Measurements from ENCODE around the gene ZFP57.
"Not testable (repeated sequence)": the region's sequence is repeated elsewhere in the genome, so short reads cannot be mapped to it uniquely, and the experiment has no call there.

ZFP57 gene

GRCh38 chr6:29667158-29667557 is 13.8 kb downstream of the ZFP57 start:
- Histone ChIP-seq H3K27me3 (ENCODE audit: control insufficient read depth, insufficient read depth, low read length) (peaks cover 12% of the 10 kb centered on the region; the same call in 1 of the 2 replicates), H3K27ac (ENCODE audit: low read depth, low read length) (peak overlapping the region; percentile 87)

GRCh38 chr6:29666826-29667130 is 14.2 kb downstream of the ZFP57 start:
- Histone ChIP-seq H3K9ac (ENCODE audit: low read length) (peak overlapping the region; percentile 81), H3K9me3 (ENCODE audit: control insufficient read depth, insufficient read depth, low read depth, low read length) (no peaks in the 10 kb centered on the region), H3K27ac (ENCODE audit: low read depth, low read length) (peak overlapping the region; percentile 87), H3K4me3 (ENCODE audit: low read depth, low read length) (peak overlapping the region; percentile 33), H3K4me1 (ENCODE audit: control insufficient read depth, insufficient read depth, low read length) (peaks cover 51% of the 10 kb centered on the region), H3K27me3 (ENCODE audit: control insufficient read depth, insufficient read depth, low read length) (peaks cover 12% of the 10 kb centered on the region; the same call in 1 of the 2 replicates), H3K36me3 (ENCODE audit: control insufficient read depth, insufficient read depth, low read length) (no peaks in the 10 kb centered on the region)

More at GRCh38 chr6:29667158-29667557, 13.8 kb downstream of the ZFP57 start:
- Histone ChIP-seq H3K4me3 (ENCODE audit: low read depth, low read length) (peak overlapping the region; percentile 33), H3K9ac (ENCODE audit: low read length) (peak overlapping the region; percentile 81), H3K4me1 (ENCODE audit: control insufficient read depth, insufficient read depth, low read length) (peaks cover 51% of the 10 kb centered on the region), H3K9me3 (ENCODE audit: control insufficient read depth, insufficient read depth, low read depth, low read length) (no peaks in the 10 kb centered on the region), H3K36me3 (ENCODE audit: control insufficient read depth, insufficient read depth, low read length) (no peaks in the 10 kb centered on the region)

- peaks cover 8% of the 10 kb centered on the region; the same call in 1 of the 2 replicates for H3K27me3 ChIP-seq (ENCODE audit: control insufficient read depth, insufficient read depth, low read length)
- H3K9ac ChIP-seq (ENCODE audit: low read length): peak overlapping the region; percentile 81
- no peaks in the 10 kb centered on the region for H3K36me3 ChIP-seq (ENCODE audit: control insufficient read depth, insufficient read depth, low read length)
- peaks cover 54% of the 10 kb centered on the region for H3K4me1 ChIP-seq (ENCODE audit: control insufficient read depth, insufficient read depth, low read length)
- peak overlapping the region; percentile 33 for H3K4me3 ChIP-seq (ENCODE audit: low read depth, low read length)
- no peaks in the 10 kb centered on the region for H3K9me3 ChIP-seq (ENCODE audit: control insufficient read depth, insufficient read depth, low read depth, low read length)
- peak overlapping the region; percentile 87 for H3K27ac ChIP-seq (ENCODE audit: low read depth, low read length)
Measured at GRCh38 chr6:29665942-29666825, 14.8 kb downstream of the ZFP57 start.

- Histone ChIP-seq H3K36me3 (ENCODE audit: control insufficient read depth, insufficient read depth, low read length) (no peaks in the 10 kb centered on the region), H3K27ac (ENCODE audit: low read depth, low read length) (peak overlapping the region; percentile 98), H3K4me1 (ENCODE audit: control insufficient read depth, insufficient read depth, low read length) (peaks cover 53% of the 10 kb centered on the region), H3K27me3 (ENCODE audit: control insufficient read depth, insufficient read depth, low read length) (no peaks in the 10 kb centered on the region; the same call in 1 of the 2 replicates), H3K9me3 (ENCODE audit: control insufficient read depth, insufficient read depth, low read depth, low read length) (no peaks in the 10 kb centered on the region), H3K4me3 (ENCODE audit: low read depth, low read length) (no peak overlapping the region), H3K9ac (ENCODE audit: low read length) (peak overlapping the region; percentile 56)
Measured at GRCh38 chr6:29663300-29664042, 17.5 kb downstream of the ZFP57 start.

- H3K4me3 ChIP-seq (ENCODE audit: low read depth, low read length): peak overlapping the region; percentile 4; the same call in 1 of the 2 replicates
- not testable (repeated sequence) for H3K27me3 ChIP-seq (ENCODE audit: control insufficient read depth, insufficient read depth, low read length); H3K36me3 ChIP-seq (ENCODE audit: control insufficient read depth, insufficient read depth, low read length); H3K9me3 ChIP-seq (ENCODE audit: control insufficient read depth, insufficient read depth, low read depth, low read length)
- H3K4me1 ChIP-seq (ENCODE audit: control insufficient read depth, insufficient read depth, low read length): peaks cover 41% of the 10 kb centered on the region
- H3K9ac ChIP-seq (ENCODE audit: low read length): peak overlapping the region; percentile 87
- peak overlapping the region; percentile 98 for H3K27ac ChIP-seq (ENCODE audit: low read depth, low read length)
Measured at GRCh38 chr6:29661502-29662141, 19.3 kb downstream of the ZFP57 start.

GRCh38 chr6:29661071-29661470 is 19.9 kb downstream of the ZFP57 start:
- H3K36me3 ChIP-seq (ENCODE audit: control insufficient read depth, insufficient read depth, low read length): no peaks in the 10 kb centered on the region
- H3K9me3 ChIP-seq (ENCODE audit: control insufficient read depth, insufficient read depth, low read depth, low read length): no peaks in the 10 kb centered on the region
- 0 out of 2 replicates have a peak overlapping the region, but pooled peaks have one; percentile 4 for H3K4me3 ChIP-seq (ENCODE audit: low read depth, low read length)
- H3K4me1 ChIP-seq (ENCODE audit: control insufficient read depth, insufficient read depth, low read length): peaks cover 41% of the 10 kb centered on the region
- H3K27ac ChIP-seq (ENCODE audit: low read depth, low read length): peak overlapping the region; percentile 98
- H3K9ac ChIP-seq (ENCODE audit: low read length): peak overlapping the region; percentile 87
- no peaks in the 10 kb centered on the region for H3K27me3 ChIP-seq (ENCODE audit: control insufficient read depth, insufficient read depth, low read length)

- Histone ChIP-seq H3K36me3 (ENCODE audit: control insufficient read depth, insufficient read depth, low read length) (no peaks in the 10 kb centered on the region), H3K4me1 (ENCODE audit: control insufficient read depth, insufficient read depth, low read length) (peaks cover 37% of the 10 kb centered on the region), H3K27me3 (ENCODE audit: control insufficient read depth, insufficient read depth, low read length) (no peaks in the 10 kb centered on the region)
Measured at GRCh38 chr6:29656798-29657197, 24.2 kb downstream of the ZFP57 start, which contains the start of gene MOG. MOG (plus strand) TSS chr6:29657092; CDS start chr6:29657210, 118 bp downstream.

GRCh38 chr6:29656157-29656556 is 24.8 kb downstream of the ZFP57 start:
- Histone ChIP-seq H3K4me3 (ENCODE audit: low read depth, low read length) (no peak overlapping the region), H3K27ac (ENCODE audit: low read depth, low read length) (no peak overlapping the region), H3K4me1 (ENCODE audit: control insufficient read depth, insufficient read depth, low read length) (peaks cover 38% of the 10 kb centered on the region), H3K9ac (ENCODE audit: low read length) (no peak overlapping the region), H3K9me3 (ENCODE audit: control insufficient read depth, insufficient read depth, low read depth, low read length) (no peaks in the 10 kb centered on the region), H3K36me3 (ENCODE audit: control insufficient read depth, insufficient read depth, low read length) (no peaks in the 10 kb centered on the region), H3K27me3 (ENCODE audit: control insufficient read depth, insufficient read depth, low read length) (no peaks in the 10 kb centered on the region)

More at GRCh38 chr6:29656798-29657197, 24.2 kb downstream of the ZFP57 start, which contains the start of gene MOG:
- no peaks in the 10 kb centered on the region for H3K9me3 ChIP-seq (ENCODE audit: control insufficient read depth, insufficient read depth, low read depth, low read length)
- 0 out of 2 replicates have a peak within 1 kb of the TSS, but pooled peaks have one; percentile 14 for H3K27ac ChIP-seq (ENCODE audit: low read depth, low read length)
- no peak within 1 kb of the TSS for H3K9ac ChIP-seq (ENCODE audit: low read length)
- H3K4me3 ChIP-seq (ENCODE audit: low read depth, low read length): no peak within 1 kb of the TSS

GRCh38 chr6:29655658-29656057 is 25.3 kb downstream of the ZFP57 start:
- H3K27me3 ChIP-seq (ENCODE audit: control insufficient read depth, insufficient read depth, low read length): no peaks in the 10 kb centered on the region
- H3K36me3 ChIP-seq (ENCODE audit: control insufficient read depth, insufficient read depth, low read length): no peaks in the 10 kb centered on the region
- no peak overlapping the region for H3K9ac ChIP-seq (ENCODE audit: low read length)
- H3K4me3 ChIP-seq (ENCODE audit: low read depth, low read length): no peak overlapping the region
- H3K4me1 ChIP-seq (ENCODE audit: control insufficient read depth, insufficient read depth, low read length): peaks cover 33% of the 10 kb centered on the region
- H3K27ac ChIP-seq (ENCODE audit: low read depth, low read length): no peak overlapping the region
- no peaks in the 10 kb centered on the region for H3K9me3 ChIP-seq (ENCODE audit: control insufficient read depth, insufficient read depth, low read depth, low read length)

- Histone ChIP-seq H3K27me3 (ENCODE audit: control insufficient read depth, insufficient read depth, low read length) (no peaks in the 10 kb centered on the region), H3K9ac (ENCODE audit: low read length) (no peak overlapping the region), H3K4me3 (ENCODE audit: low read depth, low read length) (no peak overlapping the region), H3K36me3 (ENCODE audit: control insufficient read depth, insufficient read depth, low read length) (no peaks in the 10 kb centered on the region), H3K9me3 (ENCODE audit: control insufficient read depth, insufficient read depth, low read depth, low read length) (no peaks in the 10 kb centered on the region), H3K4me1 (ENCODE audit: control insufficient read depth, insufficient read depth, low read length) (peaks cover 42% of the 10 kb centered on the region), H3K27ac (ENCODE audit: low read depth, low read length) (no peak overlapping the region)
Measured at GRCh38 chr6:29653452-29654038, 27.4 kb downstream of the ZFP57 start.

Measured in HUES6 (cell line).